Measurements from ENCODE around the gene LRRC49.
"Not testable (repeated sequence)": the region's sequence is repeated elsewhere in the genome, so short reads cannot be mapped to it uniquely, and the experiment has no call there.

Gene LRRC49

DNA sequence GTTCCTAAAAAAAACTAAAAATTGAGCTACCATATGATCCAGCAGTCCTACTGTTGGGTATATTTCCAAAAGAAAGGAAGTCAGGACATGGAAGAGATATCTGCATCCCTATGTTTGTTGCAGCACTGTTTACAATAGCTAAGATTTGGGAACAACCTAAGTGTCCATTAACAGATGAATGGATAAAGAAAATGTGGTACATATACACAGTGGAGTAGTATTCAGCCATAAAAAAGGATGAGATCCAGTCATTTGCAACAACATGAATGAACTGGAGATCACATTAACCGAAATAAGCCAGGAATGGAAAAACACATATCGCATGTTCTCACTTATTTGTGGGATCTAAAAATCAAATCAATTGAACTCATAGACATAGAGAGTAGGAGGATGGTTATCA is 29.5 kb downstream of the LRRC49 start:
- in situ Hi-C loops (cut with MboI; ENCODE audit: low sequenced_read_pairs) = no loop called here

GRCh38 chr15:70923311-70924080 is 30.9 kb downstream of the LRRC49 start:
- in situ Hi-C loops (cut with MboI; ENCODE audit: low sequenced_read_pairs) = no loop called here

GRCh38 chr15:70926914-70927313 is 34.3 kb downstream of the LRRC49 start:
- in situ Hi-C loops (cut with MboI; ENCODE audit: low sequenced_read_pairs) = not testable (repeated sequence)

GRCh38 chr15:70931821-70932220 is 39.2 kb downstream of the LRRC49 start:
- in situ Hi-C loops (cut with MboI; ENCODE audit: low sequenced_read_pairs) = no loop called here

- in situ Hi-C loops (cut with MboI; ENCODE audit: low sequenced_read_pairs) = no loop called here
Measured at GRCh38 chr15:70932397-70932796, 39.8 kb downstream of the LRRC49 start.

DNA sequence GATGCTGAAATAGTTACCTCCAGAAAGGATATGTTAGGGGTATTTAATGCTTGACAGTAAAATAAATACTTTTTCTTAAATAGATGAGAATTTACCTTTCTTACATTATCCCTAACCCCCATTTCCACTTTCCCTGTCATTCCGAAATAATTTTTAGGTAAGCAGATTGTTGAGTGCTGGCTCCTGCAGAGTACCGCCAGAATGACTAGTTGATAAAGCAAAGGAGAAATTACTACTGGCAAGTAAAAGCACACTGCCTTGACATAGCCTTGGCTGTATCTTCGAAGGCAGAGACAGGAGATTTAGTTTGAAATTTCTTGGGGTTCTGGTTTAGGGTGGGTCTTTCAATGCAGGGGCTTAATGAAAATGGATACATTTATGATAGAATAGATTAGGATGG is 40.8 kb downstream of the LRRC49 start:
- in situ Hi-C loops (cut with MboI; ENCODE audit: low sequenced_read_pairs) = no loop called here

DNA sequence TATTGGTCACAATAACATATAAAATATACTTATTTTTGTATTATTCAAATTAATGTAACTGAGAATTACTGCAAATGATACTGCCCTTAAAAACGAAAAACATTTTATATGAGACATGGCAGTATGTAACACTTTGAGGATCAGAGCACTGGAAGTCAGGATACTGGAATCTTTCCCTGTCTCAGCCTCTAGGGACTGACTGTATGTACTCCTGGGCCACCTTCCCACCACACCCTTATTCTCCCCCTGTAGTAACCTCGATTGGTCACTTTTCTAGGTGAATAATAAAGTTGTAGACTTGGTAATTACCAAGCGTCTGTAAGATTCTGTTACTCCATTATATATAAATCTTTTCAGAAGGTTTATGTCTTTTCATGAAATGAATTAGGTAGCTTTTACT is 43.0 kb downstream of the LRRC49 start:
- in situ Hi-C loops (cut with MboI; ENCODE audit: low sequenced_read_pairs) = no loop called here

DNA sequence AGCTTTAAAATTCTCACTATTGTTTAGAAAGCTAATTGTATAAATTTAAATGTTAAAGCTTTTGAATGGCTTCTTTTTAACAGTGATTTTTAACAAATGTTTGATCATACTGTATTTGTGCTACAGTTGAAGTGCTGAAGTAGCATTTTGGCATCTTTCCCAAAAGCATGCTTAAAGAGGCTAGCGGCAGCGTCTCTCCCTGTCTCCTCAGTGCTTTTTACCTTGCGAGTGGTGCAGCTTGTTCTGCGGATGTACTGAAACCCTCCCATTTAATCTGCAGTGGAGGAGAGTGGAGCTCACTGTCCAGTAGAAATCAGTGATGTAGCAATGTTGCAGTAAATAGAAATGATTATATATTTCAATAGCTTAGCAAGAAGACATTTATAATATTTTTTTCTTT is 43.7 kb downstream of the LRRC49 start:
- in situ Hi-C loops (cut with MboI; ENCODE audit: low sequenced_read_pairs) = no loop called here

DNA sequence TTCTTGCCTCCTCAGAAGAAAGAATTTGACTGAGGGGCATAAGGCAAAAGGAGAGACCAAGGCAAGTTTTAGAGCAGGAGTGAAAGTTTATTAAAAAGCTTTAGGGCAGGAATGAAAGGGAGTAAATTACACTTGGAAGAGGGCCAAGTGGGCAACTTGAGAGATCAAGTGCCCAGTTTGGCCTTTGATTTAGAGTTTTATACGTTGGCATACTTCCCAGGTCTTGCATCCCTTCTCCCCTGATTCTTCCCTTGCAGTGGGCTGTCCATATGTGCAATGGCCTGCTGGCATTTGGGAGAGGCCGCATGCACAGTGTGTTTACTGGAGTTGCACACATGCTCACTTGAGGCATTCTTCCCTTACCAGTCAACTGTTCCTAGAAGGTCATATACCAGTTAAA is 50.7 kb downstream of the LRRC49 start:
- in situ Hi-C loops (cut with MboI; ENCODE audit: low sequenced_read_pairs) = not testable (repeated sequence)

GRCh38 chr15:70947351-70948335 is 55.0 kb downstream of the LRRC49 start:
- in situ Hi-C loops (cut with MboI; ENCODE audit: low sequenced_read_pairs) = no loop called here

DNA sequence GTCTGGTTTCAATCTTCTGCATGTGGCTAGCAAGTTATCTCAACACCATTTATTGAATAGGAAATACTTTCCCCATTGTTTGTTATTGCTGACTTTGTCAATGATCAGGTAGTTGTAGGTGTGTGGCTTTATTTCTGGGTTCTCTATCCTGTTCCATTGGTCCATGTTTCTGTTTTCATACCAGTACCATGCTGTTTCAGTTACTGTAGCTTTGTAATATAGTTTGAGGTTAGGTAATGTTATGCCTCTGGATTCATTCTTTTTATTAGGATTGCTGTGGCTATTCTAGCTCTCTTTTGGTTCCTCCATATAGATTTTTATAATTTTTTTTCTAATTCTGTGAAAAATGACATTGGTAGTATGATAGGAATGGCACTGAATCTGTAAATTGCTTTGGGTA is 58.3 kb downstream of the LRRC49 start:
- in situ Hi-C loops (cut with MboI; ENCODE audit: low sequenced_read_pairs) = no loop called here

- in situ Hi-C loops (cut with MboI; ENCODE audit: low sequenced_read_pairs) = no loop called here
Measured at GRCh38 chr15:70954171-70954570, 61.5 kb downstream of the LRRC49 start.

DNA sequence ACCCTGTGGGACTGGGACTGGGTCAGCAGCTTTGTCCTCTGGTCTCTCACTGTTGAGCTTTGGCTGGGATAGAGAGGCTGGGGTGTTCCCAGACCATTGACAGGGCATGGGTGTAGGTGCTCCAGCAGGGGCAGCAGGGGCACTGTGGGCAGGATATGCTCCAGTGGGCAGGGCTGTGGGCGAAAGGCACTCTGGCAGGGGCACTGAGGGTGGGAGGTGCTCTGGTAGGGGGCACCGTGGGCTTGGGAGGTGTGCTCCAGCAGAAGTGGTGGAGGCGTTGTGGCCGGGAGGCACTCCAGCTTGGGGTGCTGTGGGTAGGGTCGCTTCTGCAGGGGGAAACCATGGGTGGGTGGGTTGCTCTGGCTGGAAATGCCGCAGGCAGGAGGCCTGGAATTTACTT is 62.1 kb downstream of the LRRC49 start:
- in situ Hi-C loops (cut with MboI; ENCODE audit: low sequenced_read_pairs) = no loop called here

GRCh38 chr15:70955151-70955550 is 62.5 kb downstream of the LRRC49 start:
- in situ Hi-C loops (cut with MboI; ENCODE audit: low sequenced_read_pairs) = no loop called here

- in situ Hi-C loops (cut with MboI; ENCODE audit: low sequenced_read_pairs) = no loop called here
Measured at GRCh38 chr15:70956201-70956995, 63.8 kb downstream of the LRRC49 start.

DNA sequence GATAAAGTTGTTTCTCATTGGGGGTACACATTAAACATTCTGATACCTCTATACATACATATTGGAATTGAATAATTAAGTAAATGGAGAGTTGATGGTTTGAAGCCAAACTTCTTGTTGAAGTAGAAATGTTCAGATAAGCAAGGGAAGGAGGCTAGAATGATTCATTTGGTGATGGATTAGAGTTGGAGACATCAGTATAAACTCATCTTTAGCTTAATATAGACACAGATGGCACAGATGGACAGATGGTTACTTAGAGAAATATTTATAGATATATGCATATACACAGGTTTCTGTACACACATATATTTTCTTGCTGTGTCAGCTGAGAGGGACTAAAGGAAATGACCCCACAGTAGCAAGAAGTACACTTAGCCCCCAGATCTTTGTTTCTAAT is 69.5 kb downstream of the LRRC49 start:
- in situ Hi-C loops (cut with MboI; ENCODE audit: low sequenced_read_pairs) = no loop called here

GRCh38 chr15:70963199-70963598 is 70.6 kb downstream of the LRRC49 start:
- in situ Hi-C loops (cut with MboI; ENCODE audit: low sequenced_read_pairs) = no loop called here

- in situ Hi-C loops (cut with MboI; ENCODE audit: low sequenced_read_pairs) = no loop called here
Measured at GRCh38 chr15:70964058-70964457, 71.4 kb downstream of the LRRC49 start.

DNA sequence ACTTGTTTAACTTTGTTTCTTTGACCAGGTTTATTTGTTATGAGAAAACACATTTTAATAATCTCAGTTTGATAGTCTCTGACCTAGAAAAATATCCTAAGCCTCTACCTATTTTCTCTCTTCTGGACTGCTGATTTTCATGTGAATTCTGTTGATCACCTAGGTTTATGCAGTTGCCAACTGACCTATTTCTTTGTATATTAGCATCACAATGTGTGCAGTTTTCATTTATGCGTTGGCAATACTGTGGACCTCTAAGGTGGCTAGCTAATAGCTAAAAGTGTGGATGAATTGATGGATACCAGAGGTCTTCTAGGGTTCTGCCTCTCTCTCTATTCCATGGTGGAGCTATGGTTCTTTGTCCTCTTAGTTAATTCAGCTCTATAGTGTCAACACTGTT is 72.1 kb downstream of the LRRC49 start:
- in situ Hi-C loops (cut with MboI; ENCODE audit: low sequenced_read_pairs) = no loop called here

DNA sequence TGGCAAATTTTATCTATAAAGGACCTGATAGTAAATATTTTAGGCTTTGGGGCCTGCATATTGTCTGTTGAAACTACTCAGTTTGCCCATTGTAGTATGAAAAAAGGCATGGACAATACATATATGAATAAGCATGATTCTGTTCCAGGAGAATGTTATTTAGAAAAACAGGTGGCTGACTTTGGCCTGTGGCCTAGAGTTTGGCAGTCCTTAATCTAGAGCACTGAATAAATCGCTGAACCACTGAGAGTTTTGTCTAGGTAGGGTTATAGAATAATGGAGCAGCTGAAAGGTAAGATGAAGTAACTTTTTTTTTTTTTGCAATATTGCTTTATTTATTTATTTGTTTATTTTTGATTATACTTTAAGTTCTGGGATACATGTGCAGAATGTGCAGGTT is 75.0 kb downstream of the LRRC49 start:
- in situ Hi-C loops (cut with MboI; ENCODE audit: low sequenced_read_pairs) = no loop called here

Measured in HL-60/S4 treated with retinoic acid at 250 ng/mL for 4 days and 3 days (cell line).